Ectodermal cell (in vitro differentiated cells): ENCODE data around the gene MROH2B.
"Not testable (repeated sequence)": the region's sequence is repeated elsewhere in the genome, so short reads cannot be mapped to it uniquely, and the experiment has no call there.

Experiments used
- H3K27ac ChIP-seq: 2 replicates; pipeline ENCODE4 v1.7.0; 2013; ENCODE audit warnings: mild to moderate bottlenecking, low read depth, low read length; ENCODE audit not compliant: insufficient read depth, poor library complexity, severe bottlenecking
- H3K27me3 ChIP-seq: 2 replicates; pipeline ENCODE4 v1.7.0; 2013; ENCODE audit warnings: mild to moderate bottlenecking, low read length; ENCODE audit not compliant: insufficient read depth, control insufficient read depth, poor library complexity, severe bottlenecking
- H3K36me3 ChIP-seq: one replicate; pipeline ENCODE4 v1.7.0; 2013; ENCODE audit warnings: low read length; ENCODE audit not compliant: control insufficient read depth, insufficient read depth
- H3K4me1 ChIP-seq: one replicate; pipeline ENCODE4 v1.7.0; 2013; ENCODE audit warnings: low read length; ENCODE audit not compliant: control insufficient read depth, insufficient read depth
- H3K4me3 ChIP-seq: 2 replicates; pipeline ENCODE4 v1.7.0; 2013; ENCODE audit warnings: low read depth, low read length, control low read depth; ENCODE audit not compliant: insufficient read depth
- H3K9me3 ChIP-seq: 2 replicates; pipeline ENCODE4 v1.7.0; 2013; ENCODE audit warnings: mild to moderate bottlenecking, low read length, moderate library complexity; ENCODE audit not compliant: control insufficient read depth
- WGBS, 2 experiments: methylation state at CpG; one replicate each; pipeline ENCODE4 v1.1.7; 2013; ENCODE audit warnings: missing lambda C conversion rate in 2 of 2; 5-methylcytosine and 5-hydroxymethylcytosine counted together

The MROH2B gene

GRCh38 chr5:41032973-41033372 is 38.2 kb downstream of the MROH2B start:
- Histone ChIP-seq H3K4me1 (no peaks in the 10 kb centered on the region), H3K4me3 (no peak overlapping the region), H3K36me3 (no peaks in the 10 kb centered on the region), H3K27me3 (no peaks in the 10 kb centered on the region), H3K9me3 (no peaks in the 10 kb centered on the region), H3K27ac (no peak overlapping the region)

GRCh38 chr5:41022600-41022999 is 48.5 kb downstream of the MROH2B start:
- H3K4me1 ChIP-seq, H3K9me3 ChIP-seq, H3K27me3 ChIP-seq, H3K27ac ChIP-seq, H3K36me3 ChIP-seq, H3K4me3 ChIP-seq: not testable (repeated sequence)
- 94% methylated on average over 8 of the region's 8 CpGs for WGBS, 2 experiments

- H3K36me3 ChIP-seq, result no peaks in the 10 kb centered on the region
- H3K9me3 ChIP-seq, result no peaks in the 10 kb centered on the region
- no peak overlapping the region for H3K4me3 ChIP-seq
- no peaks in the 10 kb centered on the region for H3K27me3 ChIP-seq
- 88 to 97% methylated on average over 4 of the region's 4 CpGs for WGBS, 2 experiments
- no peaks in the 10 kb centered on the region for H3K4me1 ChIP-seq
- no peak overlapping the region for H3K27ac ChIP-seq
Observed at GRCh38 chr5:41012318-41012717, 58.8 kb downstream of the MROH2B start.

- Histone ChIP-seq H3K4me3 (no peak overlapping the region), H3K9me3 (no peaks in the 10 kb centered on the region), H3K4me1 (no peaks in the 10 kb centered on the region), H3K27ac (no peak overlapping the region), H3K36me3 (no peaks in the 10 kb centered on the region), H3K27me3 (no peaks in the 10 kb centered on the region)
- 97 to 98% methylated on average over 6 of the region's 6 CpGs for WGBS, 2 experiments
Observed at GRCh38 chr5:41010572-41010971, 60.6 kb downstream of the MROH2B start.

- Histone ChIP-seq H3K4me3 (no peak overlapping the region), H3K36me3 (no peaks in the 10 kb centered on the region), H3K4me1 (no peaks in the 10 kb centered on the region), H3K9me3 (no peaks in the 10 kb centered on the region), H3K27ac (no peak overlapping the region), H3K27me3 (no peaks in the 10 kb centered on the region)
- 90 to 94% methylated on average over 4 of the region's 4 CpGs for WGBS, 2 experiments
Observed at GRCh38 chr5:41009232-41009631, 61.9 kb downstream of the MROH2B start.

- Histone ChIP-seq H3K36me3 (no peaks in the 10 kb centered on the region), H3K9me3 (no peaks in the 10 kb centered on the region), H3K27ac (no peak overlapping the region), H3K27me3 (no peaks in the 10 kb centered on the region), H3K4me1 (no peaks in the 10 kb centered on the region), H3K4me3 (no peak overlapping the region)
- 94 to 95% methylated on average over 7 of the region's 7 CpGs for WGBS, 2 experiments
Observed at GRCh38 chr5:41004931-41005330, 66.2 kb downstream of the MROH2B start.

- no peaks in the 10 kb centered on the region for H3K9me3 ChIP-seq
- no peak overlapping the region for H3K4me3 ChIP-seq
- no peak overlapping the region for H3K27ac ChIP-seq
- WGBS, 2 experiments, result 87 to 96% methylated on average over 3 of the region's 3 CpGs
- H3K27me3 ChIP-seq, result no peaks in the 10 kb centered on the region
- no peaks in the 10 kb centered on the region for H3K4me1 ChIP-seq
- no peaks in the 10 kb centered on the region for H3K36me3 ChIP-seq
Observed at GRCh38 chr5:41003670-41004376, 67.3 kb downstream of the MROH2B start.

GRCh38 chr5:40999966-41000365 is 71.2 kb downstream of the MROH2B start:
- Histone ChIP-seq H3K9me3 (no peaks in the 10 kb centered on the region), H3K27me3 (no peaks in the 10 kb centered on the region), H3K4me3 (no peak overlapping the region), H3K27ac (no peak overlapping the region), H3K4me1 (no peaks in the 10 kb centered on the region), H3K36me3 (no peaks in the 10 kb centered on the region)
- WGBS, 2 experiments, result 88 to 95% methylated on average over 4 of the region's 4 CpGs

- Histone ChIP-seq H3K4me1 (no peaks in the 10 kb centered on the region), H3K9me3 (no peaks in the 10 kb centered on the region), H3K36me3 (no peaks in the 10 kb centered on the region), H3K27me3 (no peaks in the 10 kb centered on the region), H3K27ac (no peak overlapping the region), H3K4me3 (no peak overlapping the region)
- 95 to 100% methylated on average over 1 of the region's 1 CpG for WGBS, 2 experiments
Observed at GRCh38 chr5:40999142-40999541, 72.0 kb downstream of the MROH2B start.

GRCh38 chr5:40995801-40996586 is 75.1 kb downstream of the MROH2B start:
- no peaks in the 10 kb centered on the region for H3K9me3 ChIP-seq
- H3K36me3 ChIP-seq, result no peaks in the 10 kb centered on the region
- 94 to 96% methylated on average over 5 of the region's 5 CpGs for WGBS, 2 experiments
- H3K4me1 ChIP-seq, result no peaks in the 10 kb centered on the region
- H3K4me3 ChIP-seq, result no peak overlapping the region
- no peaks in the 10 kb centered on the region for H3K27me3 ChIP-seq
- no peak overlapping the region for H3K27ac ChIP-seq
